HK-2 (cell line): Measurements from ENCODE around the gene NPBWR2.
"Not testable (repeated sequence)": the region's sequence is repeated elsewhere in the genome, so short reads cannot be mapped to it uniquely, and the experiment has no call there.

Experiments
- DNase-seq: peaks from one replicate; pipeline ENCODE4 v3.0.0-alpha.2; 2018; ENCODE audit not compliant: unreplicated experiment

NPBWR2 gene

GRCh38 chr20:64102647-64103354 is 4.6 kb downstream of the NPBWR2 start:
- no peak for DNase-seq

- DNase-seq = peak; percentile 74
Measured at GRCh38 chr20:64101731-64102621, 5.4 kb downstream of the NPBWR2 start.

DNA sequence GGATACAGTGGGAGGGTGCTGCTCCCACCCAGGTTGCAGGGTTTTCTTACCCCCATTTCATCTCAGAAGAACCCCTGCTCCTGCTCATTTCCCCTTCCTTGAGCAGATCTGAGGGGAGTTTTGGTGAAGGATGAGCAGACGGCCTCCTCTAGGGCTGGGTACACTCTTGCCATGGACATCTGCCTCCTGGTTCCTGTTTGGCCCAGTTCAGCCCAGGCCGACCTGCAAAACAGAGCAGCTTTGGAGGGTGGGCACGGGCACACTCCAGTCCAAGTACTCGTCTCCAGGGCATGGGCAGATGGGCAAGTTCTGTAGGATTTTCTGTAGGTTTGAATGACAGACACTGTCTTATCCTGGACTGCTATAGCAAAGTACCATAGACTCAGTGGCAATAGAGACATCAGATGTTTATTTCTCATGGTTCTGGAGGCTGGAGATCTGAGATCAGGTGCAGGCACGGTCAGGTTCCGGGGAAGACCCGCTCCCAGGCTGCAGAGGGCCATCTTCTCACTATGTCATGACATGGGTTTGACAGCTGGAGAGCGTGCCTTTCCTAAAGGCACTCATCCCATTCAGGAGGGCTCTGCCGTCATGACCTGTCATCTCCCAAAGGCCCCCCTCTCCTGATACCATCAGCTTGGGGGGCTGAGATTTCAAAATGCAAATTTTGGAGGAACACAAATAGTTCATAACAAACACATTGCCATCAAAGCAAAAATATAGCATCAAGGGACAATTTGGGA is 6.2 kb downstream of the NPBWR2 start:
- no peak for DNase-seq

DNA sequence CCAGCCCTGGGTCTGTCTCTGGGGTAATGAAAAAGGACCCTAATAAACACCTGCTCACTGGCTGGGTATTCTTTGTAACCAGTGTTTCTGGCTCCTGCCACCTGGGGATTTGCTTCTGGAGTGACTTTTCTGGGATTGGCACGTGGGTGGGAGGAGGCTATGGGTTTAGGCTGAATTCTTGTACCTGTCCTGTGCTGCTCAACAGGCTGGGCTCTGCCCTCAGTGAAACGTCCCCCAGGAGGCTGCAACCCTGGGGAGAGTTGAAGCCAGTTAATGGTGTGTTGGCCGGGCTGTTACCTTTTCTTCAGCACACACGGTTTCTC is 6.8 kb downstream of the NPBWR2 start:
- no peak for DNase-seq

DNA sequence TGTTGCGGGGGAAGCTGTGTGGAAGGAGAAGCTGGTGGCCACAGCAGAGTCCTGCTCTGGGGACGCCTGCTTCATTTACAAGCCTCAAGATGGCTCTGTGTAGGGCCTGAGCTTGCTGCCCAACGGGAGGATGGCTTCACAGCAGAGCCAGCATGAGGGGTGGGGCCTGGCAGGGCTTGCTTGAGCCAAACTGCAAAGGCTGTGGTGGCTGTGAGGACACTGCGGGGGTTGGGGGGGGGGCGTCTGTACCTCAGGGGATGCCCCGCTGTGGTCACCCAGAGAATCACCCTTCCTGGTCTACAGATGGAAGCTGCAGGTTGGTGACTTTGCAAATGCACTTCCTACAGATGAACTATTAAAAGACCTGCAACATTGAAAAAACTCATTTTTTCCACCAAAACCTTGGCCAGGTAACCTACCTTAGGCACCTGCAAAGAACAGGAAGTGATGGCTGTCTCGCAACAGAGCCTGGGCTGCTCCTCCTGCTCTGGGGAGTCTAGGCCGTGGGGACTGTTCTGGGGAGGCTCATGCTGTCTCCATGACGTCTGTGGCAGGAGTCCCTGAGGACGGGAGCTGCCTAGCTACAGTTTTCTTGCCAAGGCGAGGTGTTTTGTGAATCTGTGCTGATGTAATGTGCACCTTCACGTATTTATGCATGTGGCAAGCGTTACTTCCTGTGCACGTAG is 7.3 kb downstream of the NPBWR2 start:
- no peak for DNase-seq

DNA sequence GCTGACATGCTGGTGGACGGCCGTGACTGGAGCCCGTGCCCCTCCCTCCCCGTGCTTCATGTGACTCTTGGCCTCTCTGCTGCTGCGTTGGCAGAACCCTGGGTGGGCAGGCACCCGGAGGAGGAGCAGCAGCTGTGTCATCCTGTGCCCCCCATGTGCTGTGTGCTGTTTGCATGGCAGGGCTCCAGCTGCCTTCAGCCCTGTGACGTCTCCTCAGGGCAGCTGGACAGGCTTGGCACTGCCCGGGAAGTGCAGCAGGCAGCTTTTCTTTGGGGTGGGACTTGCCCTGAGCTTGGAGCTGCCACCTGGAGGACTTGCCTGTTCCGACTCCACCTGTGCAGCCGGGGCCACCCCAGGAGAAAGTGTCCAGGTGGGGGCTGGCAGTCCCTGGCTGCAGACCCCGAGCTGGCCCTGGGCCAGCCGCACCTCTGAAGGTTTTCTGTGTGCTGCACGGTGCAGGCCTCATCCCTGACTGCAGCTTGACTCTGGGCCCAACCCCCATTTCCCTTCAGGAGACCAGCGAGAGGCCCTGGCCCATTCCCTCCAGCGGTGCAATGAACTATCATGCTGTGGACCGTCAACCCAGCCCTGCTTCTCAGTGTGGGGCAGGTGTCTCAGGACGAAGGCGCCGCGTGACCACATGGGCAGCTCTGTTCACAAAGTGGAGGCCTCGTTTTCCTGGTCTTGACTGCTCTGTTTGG is 8.1 kb downstream of the NPBWR2 start:
- DNase-seq = no peak

DNA sequence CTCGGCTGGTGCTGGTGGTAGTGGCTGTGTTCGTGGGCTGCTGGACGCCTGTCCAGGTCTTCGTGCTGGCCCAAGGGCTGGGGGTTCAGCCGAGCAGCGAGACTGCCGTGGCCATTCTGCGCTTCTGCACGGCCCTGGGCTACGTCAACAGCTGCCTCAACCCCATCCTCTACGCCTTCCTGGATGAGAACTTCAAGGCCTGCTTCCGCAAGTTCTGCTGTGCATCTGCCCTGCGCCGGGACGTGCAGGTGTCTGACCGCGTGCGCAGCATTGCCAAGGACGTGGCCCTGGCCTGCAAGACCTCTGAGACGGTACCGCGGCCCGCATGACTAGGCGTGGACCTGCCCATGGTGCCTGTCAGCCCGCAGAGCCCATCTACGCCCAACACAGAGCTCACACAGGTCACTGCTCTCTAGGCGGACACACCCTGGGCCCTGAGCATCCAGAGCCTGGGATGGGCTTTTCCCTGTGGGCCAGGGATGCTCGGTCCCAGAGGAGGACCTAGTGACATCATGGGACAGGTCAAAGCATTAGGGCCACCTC is 8.8 kb downstream of the NPBWR2 start:
- no peak for DNase-seq

DNA sequence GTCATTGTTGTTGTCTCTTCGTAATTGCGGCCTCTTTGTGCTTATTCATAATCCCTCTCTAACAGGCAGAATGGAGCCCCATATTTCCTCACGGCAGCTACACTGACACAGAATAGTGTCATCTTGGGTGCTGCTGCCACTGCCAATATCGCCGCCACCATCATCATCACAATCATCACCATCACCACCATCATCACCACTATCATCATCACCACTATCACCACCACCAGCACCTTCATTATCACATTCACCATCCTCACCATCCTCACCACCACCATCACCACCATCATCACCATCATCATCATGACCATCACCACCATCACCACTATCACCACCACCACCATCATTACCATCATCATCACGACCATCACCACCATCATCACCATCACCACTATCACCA is 10.8 kb downstream of the NPBWR2 start:
- no peak for DNase-seq

GRCh38 chr20:64095927-64096326 is 11.4 kb downstream of the NPBWR2 start:
- no peak for DNase-seq

DNA sequence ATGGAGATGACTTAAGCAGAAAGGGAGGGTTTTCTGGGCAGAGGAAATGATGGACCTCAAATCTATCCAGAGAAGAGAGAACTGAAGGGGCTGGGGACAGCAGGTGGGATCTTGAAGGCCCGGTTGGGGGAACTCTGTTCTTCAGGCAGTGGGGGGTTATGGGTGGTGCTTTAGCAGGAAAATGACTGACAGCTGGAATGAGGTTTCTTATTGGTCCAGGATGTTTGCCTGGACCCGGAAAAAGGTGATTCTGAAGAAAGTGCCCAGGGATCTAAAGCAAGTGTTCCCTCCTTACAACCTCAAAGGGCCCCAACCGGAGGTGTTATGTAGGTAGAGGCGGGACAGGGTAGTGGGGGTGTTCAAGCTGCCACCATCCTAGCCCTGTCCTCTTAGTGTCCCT is 11.9 kb downstream of the NPBWR2 start:
- no peak for DNase-seq

- no peak for DNase-seq
Measured at GRCh38 chr20:64093013-64093503, 14.3 kb downstream of the NPBWR2 start.

DNA sequence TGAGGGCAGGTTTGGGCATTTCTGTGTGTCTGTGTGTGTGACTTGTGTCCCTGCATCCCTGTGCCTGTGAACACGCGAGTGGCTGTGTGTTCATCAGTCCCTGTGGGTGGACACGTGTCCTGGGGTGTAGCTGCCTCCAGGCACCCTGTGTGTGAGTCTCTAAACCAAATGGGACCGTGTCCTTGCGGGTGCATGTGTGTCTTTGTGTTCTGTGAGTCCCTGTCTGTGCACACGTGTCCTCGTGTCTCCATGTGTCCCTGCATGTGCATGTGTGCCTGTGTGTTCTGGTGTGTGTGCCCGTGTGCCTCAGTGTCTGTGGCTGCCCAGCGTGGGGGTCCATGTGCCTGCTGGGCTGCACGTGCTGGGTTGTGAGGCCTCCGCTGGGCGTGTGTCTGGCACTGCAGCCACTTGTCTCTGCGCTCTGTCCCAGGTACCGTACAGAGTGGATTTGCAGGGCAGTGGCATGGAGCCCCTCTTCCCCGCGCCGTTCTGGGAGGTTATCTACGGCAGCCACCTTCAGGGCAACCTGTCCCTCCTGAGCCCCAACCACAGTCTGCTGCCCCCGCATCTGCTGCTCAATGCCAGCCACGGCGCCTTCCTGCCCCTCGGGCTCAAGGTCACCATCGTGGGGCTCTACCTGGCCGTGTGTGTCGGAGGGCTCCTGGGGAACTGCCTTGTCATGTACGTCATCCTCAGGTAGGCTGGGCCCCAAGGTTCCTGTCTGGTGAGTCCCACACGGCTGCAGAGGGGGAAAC is 14.9 kb downstream of the NPBWR2 start:
- no peak for DNase-seq

- no peak for DNase-seq
Measured at GRCh38 chr20:64091770-64092169, 15.6 kb downstream of the NPBWR2 start.

DNA sequence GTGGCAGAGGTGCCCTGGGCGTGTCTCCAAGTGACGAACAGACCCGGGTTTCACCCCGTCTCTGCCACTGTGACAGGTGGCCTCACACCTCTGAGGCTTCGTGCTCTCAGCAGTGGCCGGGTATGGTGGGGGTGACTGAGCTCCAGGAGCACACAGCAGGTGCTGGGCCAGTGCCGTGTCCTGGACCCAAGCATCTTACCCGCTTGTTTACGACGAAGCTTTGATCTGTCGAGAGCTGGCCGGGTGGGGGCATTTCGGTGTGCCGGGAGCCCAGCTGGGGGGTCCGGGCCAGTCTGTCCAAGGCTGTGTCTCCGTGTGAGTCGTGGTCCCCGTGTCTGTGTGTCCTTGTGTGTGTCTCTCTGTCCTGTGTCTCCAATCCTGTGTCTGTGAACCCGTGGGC is 16.0 kb downstream of the NPBWR2 start:
- DNase-seq = no peak

DNA sequence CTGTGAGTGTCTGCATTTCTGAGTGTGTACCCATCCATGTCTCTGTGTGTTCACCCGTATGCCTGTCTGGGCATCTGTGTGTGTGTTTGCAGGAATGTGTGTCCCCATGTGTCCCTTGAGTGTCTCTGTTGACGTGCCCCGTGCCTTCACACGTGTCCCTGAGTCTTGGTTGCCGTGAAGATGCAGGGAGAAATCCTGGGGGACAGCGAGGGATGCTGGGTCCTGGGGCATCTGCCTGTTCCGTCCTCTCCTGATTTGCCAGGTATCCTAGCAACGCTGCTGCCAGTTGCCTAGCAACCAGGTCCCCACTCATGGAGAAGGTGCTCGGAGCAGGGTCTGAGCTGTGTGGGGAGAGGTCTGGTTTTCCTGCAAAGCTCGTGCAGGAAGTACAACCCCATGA is 17.2 kb downstream of the NPBWR2 start:
- no peak for DNase-seq

DNA sequence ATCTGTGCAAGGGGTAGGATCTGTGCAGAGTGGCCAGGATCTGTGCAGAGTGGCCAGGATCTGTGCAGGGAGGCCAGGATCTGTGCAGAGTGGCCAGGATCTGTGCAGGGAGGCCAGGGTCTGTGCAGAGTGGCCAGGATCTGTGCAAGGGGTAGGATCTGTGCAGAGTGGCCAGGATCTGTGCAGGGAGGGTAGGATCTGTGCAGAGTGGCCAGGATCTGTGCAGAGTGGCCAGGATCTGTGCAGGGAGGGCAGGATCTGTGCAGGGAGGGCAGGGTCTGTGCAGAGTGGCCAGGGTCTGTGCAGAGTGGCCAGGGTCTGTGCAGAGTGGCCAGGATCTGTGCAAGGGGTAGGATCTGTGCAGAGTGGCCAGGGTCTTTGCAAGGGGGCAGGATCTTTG is 18.8 kb downstream of the NPBWR2 start:
- not testable (repeated sequence) for DNase-seq

GRCh38 chr20:64087226-64087825 is 20.0 kb downstream of the NPBWR2 start:
- not testable (repeated sequence) for DNase-seq

GRCh38 chr20:64086801-64087200 is 20.6 kb downstream of the NPBWR2 start:
- DNase-seq = no peak

DNA sequence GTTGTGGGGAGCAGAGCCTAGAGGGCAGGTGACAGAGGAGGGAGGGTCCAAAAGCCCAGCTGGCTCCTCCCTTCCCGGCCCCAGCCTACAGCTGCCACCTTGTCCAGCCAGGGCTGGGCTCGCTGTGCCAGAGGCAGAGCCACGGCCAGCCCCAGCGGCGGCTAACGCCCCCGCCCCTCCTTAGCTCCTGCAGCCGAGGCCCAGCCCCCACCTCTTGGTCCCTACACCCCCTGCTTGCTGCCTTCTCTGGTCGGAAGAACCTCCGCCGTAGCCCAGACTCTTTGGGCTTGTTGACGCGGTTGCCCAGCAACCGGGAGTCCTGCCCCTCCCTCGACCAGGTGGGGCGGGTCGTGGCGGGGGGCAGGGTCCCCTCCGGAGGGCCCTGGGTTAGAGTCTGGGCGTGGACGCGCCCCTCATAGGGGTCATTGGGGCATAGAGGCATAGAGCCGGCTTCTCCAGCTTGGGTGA is 22.6 kb downstream of the NPBWR2 start:
- DNase-seq = no peak
